Endothelial cell of umbilical vein (primary cell): ENCODE measurements around the gene FAM149B1. TPM values are rescaled to one million over a fixed set of nuclear protein-coding genes. Genes with fewer than 3 reads are reported as not detected.

Experiments
- BruUV-seq: library from RNA; stranded (reverse); fragments of 400-500 nt; replicated peaks from 2 replicates; lab custom pipeline; 2021; lab: Mats Ljungman, UMichigan
- CTCF ChIA-PET: fragments of 300-600, 350-600 bp; sonication (Branson Sonifier 250); formaldehyde crosslinking; loops from one replicate; lab custom pipeline; 2021; ENCODE audit warnings: antibody characterized with exemption, inconsistent platforms; lab: Charles Lee
- POLR2A ChIA-PET: fragments of 300-600, 350-600 bp; sonication (Branson Sonifier 250); formaldehyde crosslinking; loops from one replicate; lab custom pipeline; 2021; ENCODE audit warnings: antibody characterized with exemption, inconsistent platforms; lab: Charles Lee
- DNase-seq: peaks from one replicate; pipeline ENCODE4 v3.0.0-alpha.2; 2011; ENCODE audit warnings: low read depth, low spot score
- FAIRE-seq: peaks from 2 replicates; lab custom pipeline; 2011; peaks lifted over from hg19 to GRCh38; lab: Jason Lieb, UNC
- H2AFZ ChIP-seq: 2 replicates; pipeline ENCODE4 v1.6.0; 2012; ENCODE audit warnings: low read depth, low read length, control low read depth, inconsistent platforms
- H3K27ac ChIP-seq: 2 replicates; pipeline ENCODE4 v1.5.1; 2011; ENCODE audit warnings: low read depth, mild to moderate bottlenecking, control low read depth, low read length, moderate library complexity; ENCODE audit not compliant: insufficient read depth
- H3K27me3 ChIP-seq, 2 experiments: 2 replicates each; pipeline versions ENCODE4 v1.6.0 to v1.6.1; 2011; ENCODE audit warnings: low read length in 2 of 2, mixed read lengths in 1 of 2; ENCODE audit not compliant: control insufficient read depth in 2 of 2, insufficient read depth in 2 of 2
- H3K36me3 ChIP-seq, 2 experiments: 2 replicates in 1 of 2; 3 replicates in 1 of 2; pipeline ENCODE4 v1.5.1; 2011; ENCODE audit warnings: low read length in 2 of 2, mild to moderate bottlenecking in 1 of 2, moderate library complexity in 1 of 2; ENCODE audit not compliant: control insufficient read depth in 2 of 2, insufficient read depth in 2 of 2; ENCODE audit errors: extremely low read depth in 1 of 2
- H3K4me1 ChIP-seq: 3 replicates; pipeline ENCODE4 v1.5.1; 2011; ENCODE audit warnings: mild to moderate bottlenecking, low read length; ENCODE audit not compliant: control insufficient read depth, insufficient read depth; ENCODE audit errors: extremely low read depth
- H3K4me2 ChIP-seq: 2 replicates; pipeline ENCODE4 v1.6.1; 2011; ENCODE audit warnings: low read length, control low read depth, mixed read lengths; ENCODE audit not compliant: insufficient read depth
- H3K4me3 ChIP-seq, 3 experiments: fragments of 200-600 bp in 1 of 3; sonication (generic), shearing (Covaris generic) in 1 of 3; replicated peaks in 1 of 3; 2 replicates each; pipeline ENCODE4 v1.5.1; 2011 to 2016; ENCODE audit warnings: control low read depth in 3 of 3, low read length in 3 of 3, mild to moderate bottlenecking in 2 of 3, inconsistent platforms in 1 of 3, low read depth in 1 of 3, moderate library complexity in 1 of 3; ENCODE audit not compliant: insufficient read depth in 1 of 3
- H3K79me2 ChIP-seq: 2 replicates; pipeline ENCODE4 v1.6.0; 2012; ENCODE audit warnings: low read length, inconsistent platforms; ENCODE audit not compliant: control insufficient read depth, insufficient read depth
- H3K9ac ChIP-seq: replicated peaks from 2 replicates; pipeline ENCODE3; 2011; ENCODE audit warnings: low read length, control low read depth; ENCODE audit not compliant: insufficient read depth; ENCODE audit errors: extremely low read depth
- H3K9me1 ChIP-seq: replicated peaks from 3 replicates; pipeline ENCODE4 v1.6.0; 2011; ENCODE audit warnings: mild to moderate bottlenecking, low read length; ENCODE audit not compliant: control insufficient read depth, insufficient read depth; ENCODE audit errors: extremely low read depth
- H3K9me3 ChIP-seq: replicated peaks from 2 replicates; pipeline ENCODE4 v1.5.1; 2012; ENCODE audit warnings: low read length, inconsistent platforms; ENCODE audit not compliant: control insufficient read depth, insufficient read depth
- H4K20me1 ChIP-seq: replicated peaks from 2 replicates; pipeline ENCODE3; 2011; ENCODE audit warnings: mild to moderate bottlenecking, low read length; ENCODE audit not compliant: control insufficient read depth, insufficient read depth; ENCODE audit errors: extremely low read depth
- EZH2 ChIP-seq: IDR thresholded peaks from 2 replicates; pipeline ENCODE4 v1.6.1; 2012; ENCODE audit warnings: borderline replicate concordance, low read depth, mild to moderate bottlenecking, moderate library complexity, low read length, inconsistent platforms; ENCODE audit not compliant: severe bottlenecking
- GATA2 ChIP-seq: IDR thresholded peaks from 2 replicates; pipeline ENCODE4 v1.7.0; 2011; ENCODE audit warnings: low read depth, mild to moderate bottlenecking, moderate library complexity, mixed read lengths, low read length; ENCODE audit not compliant: insufficient read length, insufficient read depth
- JUN ChIP-seq: IDR thresholded peaks from 2 replicates; pipeline ENCODE4 v1.6.1; 2011; ENCODE audit warnings: borderline replicate concordance, low read depth; ENCODE audit not compliant: insufficient read length, insufficient read depth
- POLR2A ChIP-seq: IDR thresholded peaks from 2 replicates; pipeline ENCODE4 v1.6.1; 2012; ENCODE audit warnings: low read depth, mild to moderate bottlenecking, control low read depth, low read length
- POLR2AphosphoS5 ChIP-seq: IDR thresholded peaks from 2 replicates; pipeline ENCODE4 v1.6.1; 2012; ENCODE audit warnings: low read depth, mild to moderate bottlenecking, control low read depth, low read length, moderate library complexity; ENCODE audit not compliant: insufficient read depth
- dilution Hi-C: fragments of 300-500 bp; cut with MboI; formaldehyde crosslinking; loops from one replicate; pipeline ENCODE4 v1.15.0; 2019; ENCODE audit warnings: low sequenced_read_pairs; ENCODE audit not compliant: extremely low pct_ligation_motif_present
- intact Hi-C: fragments of 100-400 bp; cut with micrococcal nuclease; formaldehyde crosslinking; loops from one replicate; pipeline ENCODE4 v1.10.0; 2022
- polyA plus RNA-seq, 4 experiments: library from polyadenylated mRNA; depleted of rRNA in 3 of 4; stranded (reverse) in 3 of 4; unstranded in 1 of 4; fragments of >200 nt; gene quantifications; 2 replicates each; pipeline versions ENCODE4 v1.2.1 to v1.2.3, GENCODE V29; 2011 to 2012; ENCODE audit warnings: missing spikeins in 1 of 4
- total RNA-seq: library from RNA; stranded (reverse); gene quantifications from 2 replicates; pipeline ENCODE4 v1.2.3, GENCODE V29; 2021
- TF ChIP-seq, protein P1 (sequence below), 2 donors: IDR thresholded peaks; 1 replicate in 1 of 2; 2 replicates in 1 of 2; pipeline ENCODE4 v1.5.1; 2011; ENCODE audit warnings: low read length in 2 of 2, mild to moderate bottlenecking in 2 of 2, moderate library complexity in 2 of 2, control low read depth in 1 of 2, inconsistent platforms in 1 of 2, low read depth in 1 of 2; ENCODE audit not compliant: insufficient read depth in 1 of 2; ENCODE audit errors: extremely low read depth in 1 of 2

Gene FAM149B1
- total and polyA plus RNA-seq, 2 donors (not counting 3 experiments of a cell fraction or from before 2014, with no cell fraction given), result 19.5 to 26.7 TPM

DNA sequence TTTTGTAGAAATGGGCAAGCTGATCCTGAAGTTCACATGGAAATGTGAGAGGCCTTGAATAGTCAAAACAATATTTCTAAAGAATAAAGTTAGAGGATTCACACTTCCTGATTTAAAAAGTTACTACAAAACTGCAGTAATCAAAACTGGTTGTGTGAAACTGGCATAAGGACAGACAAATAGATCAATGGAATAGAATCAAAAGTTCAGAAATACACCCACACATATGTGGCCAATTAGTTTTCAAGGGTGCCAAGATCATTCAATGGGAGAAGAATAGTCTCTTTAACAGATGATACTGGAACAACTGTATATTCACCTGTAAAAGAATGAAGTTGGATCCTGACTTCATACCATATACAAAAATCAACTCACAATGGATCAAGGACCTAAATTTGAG lies 51.5 kb downstream of the FAM149B1 start:
- DNase-seq (no peak), FAIRE-seq (no peak)
- no TSS peak for BruUV-seq
- no peak overlapping the region for H2AFZ ChIP-seq
- TF ChIP-seq, protein P1, sequence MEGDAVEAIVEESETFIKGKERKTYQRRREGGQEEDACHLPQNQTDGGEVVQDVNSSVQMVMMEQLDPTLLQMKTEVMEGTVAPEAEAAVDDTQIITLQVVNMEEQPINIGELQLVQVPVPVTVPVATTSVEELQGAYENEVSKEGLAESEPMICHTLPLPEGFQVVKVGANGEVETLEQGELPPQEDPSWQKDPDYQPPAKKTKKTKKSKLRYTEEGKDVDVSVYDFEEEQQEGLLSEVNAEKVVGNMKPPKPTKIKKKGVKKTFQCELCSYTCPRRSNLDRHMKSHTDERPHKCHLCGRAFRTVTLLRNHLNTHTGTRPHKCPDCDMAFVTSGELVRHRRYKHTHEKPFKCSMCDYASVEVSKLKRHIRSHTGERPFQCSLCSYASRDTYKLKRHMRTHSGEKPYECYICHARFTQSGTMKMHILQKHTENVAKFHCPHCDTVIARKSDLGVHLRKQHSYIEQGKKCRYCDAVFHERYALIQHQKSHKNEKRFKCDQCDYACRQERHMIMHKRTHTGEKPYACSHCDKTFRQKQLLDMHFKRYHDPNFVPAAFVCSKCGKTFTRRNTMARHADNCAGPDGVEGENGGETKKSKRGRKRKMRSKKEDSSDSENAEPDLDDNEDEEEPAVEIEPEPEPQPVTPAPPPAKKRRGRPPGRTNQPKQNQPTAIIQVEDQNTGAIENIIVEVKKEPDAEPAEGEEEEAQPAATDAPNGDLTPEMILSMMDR (IDR thresholded peaks at IDR 0.05; ENCODE audit: extremely low read depth in 1 of 2, insufficient read depth in 1 of 2, low read depth in 1 of 2, low read length in 2 of 2), result no peak
- no peak for TF ChIP-seq GATA2
- no peak for TF ChIP-seq JUN
- no peak for TF ChIP-seq EZH2
- no peak for TF ChIP-seq POLR2AphosphoS5
- TF ChIP-seq POLR2A, result no peak
- no peaks in the 10 kb centered on the region for H3K9me3 ChIP-seq
- dilution Hi-C loops, result no loop called here
- no peaks in the 10 kb centered on the region for H3K27me3 ChIP-seq
- ChIA-PET POLR2A (no interaction called here), CTCF (interaction anchor here (1.0 to 1.9 kb wide), 10 partner anchors 10 to 123 kb away, joined by 3 to 7 read pairs (median 4); partner anchors contain the start of genes DNAJC9, ECD, FAM149B1 and P4HA1)
- no peaks in the 10 kb centered on the region for H3K79me2 ChIP-seq
- H3K36me3 ChIP-seq, result peaks cover 2 to 3% of the 10 kb centered on the region in 2 experiments
- H4K20me1 ChIP-seq, result no peaks in the 10 kb centered on the region
- H3K4me2 ChIP-seq, result no peak overlapping the region
- no peak overlapping the region for H3K27ac ChIP-seq
- no peak overlapping the region for H3K4me3 ChIP-seq
- H3K9me1 ChIP-seq, result no peaks in the 10 kb centered on the region
- no peak overlapping the region for H3K9ac ChIP-seq
- H3K4me1 ChIP-seq, result no peaks in the 10 kb centered on the region
- intact Hi-C loops, result loop anchor here (1.0 kb wide), 1 partner anchor 51 kb away; the partner anchor contains the start of genes ECD and FAM149B1
